Measurements from ENCODE around the gene ISY1.

DNA sequence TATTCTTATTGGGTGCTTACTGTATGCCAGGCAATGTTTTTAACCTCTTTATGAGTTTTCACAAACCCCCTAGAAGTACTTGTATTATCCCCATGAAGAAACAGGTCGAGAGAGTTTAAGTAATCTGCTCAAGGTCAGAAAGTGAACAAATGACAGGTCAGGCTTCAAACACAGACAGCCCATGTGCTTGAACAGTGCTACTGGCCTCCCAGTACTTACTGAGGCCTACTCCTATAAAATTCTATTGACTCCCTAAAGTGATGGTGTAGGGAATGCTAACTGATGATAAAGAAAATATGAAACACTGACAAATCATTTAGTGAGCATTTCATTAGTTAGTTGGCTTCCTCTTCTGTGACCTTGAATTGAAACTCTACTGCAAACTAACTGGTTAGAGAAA lies 27.0 kb upstream of the ISY1 start:
- TF ChIP-seq, protein P1, sequence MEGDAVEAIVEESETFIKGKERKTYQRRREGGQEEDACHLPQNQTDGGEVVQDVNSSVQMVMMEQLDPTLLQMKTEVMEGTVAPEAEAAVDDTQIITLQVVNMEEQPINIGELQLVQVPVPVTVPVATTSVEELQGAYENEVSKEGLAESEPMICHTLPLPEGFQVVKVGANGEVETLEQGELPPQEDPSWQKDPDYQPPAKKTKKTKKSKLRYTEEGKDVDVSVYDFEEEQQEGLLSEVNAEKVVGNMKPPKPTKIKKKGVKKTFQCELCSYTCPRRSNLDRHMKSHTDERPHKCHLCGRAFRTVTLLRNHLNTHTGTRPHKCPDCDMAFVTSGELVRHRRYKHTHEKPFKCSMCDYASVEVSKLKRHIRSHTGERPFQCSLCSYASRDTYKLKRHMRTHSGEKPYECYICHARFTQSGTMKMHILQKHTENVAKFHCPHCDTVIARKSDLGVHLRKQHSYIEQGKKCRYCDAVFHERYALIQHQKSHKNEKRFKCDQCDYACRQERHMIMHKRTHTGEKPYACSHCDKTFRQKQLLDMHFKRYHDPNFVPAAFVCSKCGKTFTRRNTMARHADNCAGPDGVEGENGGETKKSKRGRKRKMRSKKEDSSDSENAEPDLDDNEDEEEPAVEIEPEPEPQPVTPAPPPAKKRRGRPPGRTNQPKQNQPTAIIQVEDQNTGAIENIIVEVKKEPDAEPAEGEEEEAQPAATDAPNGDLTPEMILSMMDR (IDR thresholded peaks at IDR 0.05 in 2 of 3, conservative IDR thresholded peaks at IDR 0.05 in 1 of 3; ENCODE audit: borderline replicate concordance in 1 of 3, insufficient read depth in 1 of 3, low read depth in 2 of 3, low read length in 2 of 3) = no peak
- TF ChIP-seq CEBPB (IDR thresholded peaks at IDR 0.05; ENCODE audit: low read depth) (no peak), ZFX (IDR thresholded peaks at IDR 0.05) (no peak), EGR1 (IDR thresholded peaks at IDR 0.05; ENCODE audit: low read depth) (no peak), EZH2 (IDR thresholded peaks at IDR 0.05) (no peak), EZH2phosphoT487 (IDR thresholded peaks at IDR 0.05; ENCODE audit: borderline replicate concordance) (no peak), POLR2AphosphoS5 (IDR thresholded peaks at IDR 0.05; ENCODE audit: low read depth, low read length) (no peak), POLR2A (IDR thresholded peaks at IDR 0.05; ENCODE audit: borderline replicate concordance, extremely low read depth, insufficient read depth, insufficient read length) (no peak), ELF1 (IDR thresholded peaks at IDR 0.05; ENCODE audit: borderline replicate concordance, low read depth) (no peak)
- TF ChIP-seq, protein P2, sequence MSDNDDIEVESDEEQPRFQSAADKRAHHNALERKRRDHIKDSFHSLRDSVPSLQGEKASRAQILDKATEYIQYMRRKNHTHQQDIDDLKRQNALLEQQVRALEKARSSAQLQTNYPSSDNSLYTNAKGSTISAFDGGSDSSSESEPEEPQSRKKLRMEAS (IDR thresholded peaks at IDR 0.05) = no peak

Measured in HCT116 (cell line).